HCT116 (cell line): ENCODE results near the gene SPIB. TPM values are rescaled to one million over a fixed set of nuclear protein-coding genes. Genes with fewer than 3 reads are reported as not detected.
A peak's percentile ranks its signal among the peaks of the same experiment; 100 is the strongest.

Source experiments
- ATAC-seq: fragments of 200-7000 bp; cut with Tn5 transposase; 2 replicates; pipeline ENCODE4 v1.9.1; 2020; ENCODE audit warnings: mild to moderate bottlenecking, moderate library complexity
- Bru-seq: library from RNA; stranded (reverse); fragments of 400-500 nt; gene quantifications from one replicate; lab custom pipeline; 2021; lab: Mats Ljungman, UMichigan
- BruChase-seq, 2 experiments: library from RNA; stranded (reverse); fragments of 400-500 nt; gene quantifications; one replicate each; lab custom pipeline; 2021; lab: Mats Ljungman, UMichigan
- BruUV-seq: library from RNA; stranded (reverse); fragments of 400-500 nt; replicated peaks from 2 replicates; lab custom pipeline; 2021; lab: Mats Ljungman, UMichigan
- CTCF ChIA-PET: fragments of 300-600 bp; sonication (Branson Sonifier 250); formaldehyde crosslinking; loops from one replicate; lab custom pipeline; 2021; ENCODE audit warnings: antibody characterized with exemption; lab: Charles Lee
- POLR2A ChIA-PET: fragments of 300-600, 350-600 bp; sonication (Branson Sonifier 250); formaldehyde crosslinking; loops from one replicate; lab custom pipeline; 2021; ENCODE audit warnings: antibody characterized with exemption; lab: Charles Lee
- RAD21 ChIA-PET, 2 experiments: fragments of 300-600 bp; sonication (Branson Sonifier 250); formaldehyde crosslinking; loops; one replicate each; lab custom pipeline; 2023; ENCODE audit warnings: low total read pairs in 2 of 2; ENCODE audit not compliant: uncharacterized antibody in 2 of 2, unreplicated experiment in 2 of 2, low non-redundant PET in 1 of 2; lab: Charles Lee
- DNase-seq: peaks from one replicate; pipeline ENCODE4 v3.0.0-alpha.2; 2010; ENCODE audit warnings: low read depth, low spot score
- H2AFZ ChIP-seq: fragments of 200-600 bp; shearing (Covaris generic), sonication (generic); 2 replicates; pipeline ENCODE4 v1.6.1; 2017; ENCODE audit warnings: low read depth, mixed run types, mixed read lengths, antibody characterized with exemption, low read length; ENCODE audit not compliant: poor library complexity, severe bottlenecking
- H3K27ac ChIP-seq: 2 replicates; pipeline ENCODE4 v1.5.1; 2012; ENCODE audit warnings: low read depth, low read length
- H3K27me3 ChIP-seq: fragments of 200-600 bp; sonication (generic); 2 replicates; pipeline ENCODE4 v1.6.1; 2016; ENCODE audit warnings: mixed run types, low read length, mixed read lengths; ENCODE audit not compliant: insufficient read depth
- H3K36me3 ChIP-seq, 2 experiments: fragments of 200-500 bp in 1 of 2; fragments of 200-600 bp in 1 of 2; sonication (Bioruptor generic) in 1 of 2; sonication (generic) in 1 of 2; 2 replicates each; pipeline versions ENCODE4 v1.5.1 to v1.6.1; 2014 to 2016; ENCODE audit warnings: low read length in 2 of 2, inconsistent platforms in 1 of 2, mixed read lengths in 1 of 2, mixed run types in 1 of 2; ENCODE audit not compliant: insufficient read depth in 2 of 2, control insufficient read depth in 1 of 2
- H3K4me1 ChIP-seq, 2 experiments: fragments of 200-600 bp in 1 of 2; sonication (generic) in 1 of 2; 2 replicates each; pipeline versions ENCODE4 v1.5.1 to v1.6.1; 2012 to 2017; ENCODE audit warnings: low read length in 2 of 2, inconsistent platforms in 1 of 2, mild to moderate bottlenecking in 1 of 2, mixed read lengths in 1 of 2, mixed run types in 1 of 2, moderate library complexity in 1 of 2; ENCODE audit not compliant: insufficient read depth in 2 of 2, control insufficient read depth in 1 of 2
- H3K4me2 ChIP-seq: fragments of 200-600 bp; sonication (generic); 2 replicates; pipeline ENCODE4 v1.6.1; 2017; ENCODE audit warnings: mixed run types, low read length, mixed read lengths
- H3K4me3 ChIP-seq, 2 experiments: fragments of 200-600 bp in 1 of 2; sonication (generic) in 1 of 2; replicated peaks in 1 of 2; 2 replicates each; pipeline ENCODE4 v1.5.1; 2011 to 2016; ENCODE audit warnings: low read length in 2 of 2, control low read depth in 1 of 2, low read depth in 1 of 2, mild to moderate bottlenecking in 1 of 2, mixed read lengths in 1 of 2, mixed run types in 1 of 2
- H3K79me2 ChIP-seq: fragments of 200-600 bp; sonication (generic); 2 replicates; pipeline ENCODE4 v1.6.1; 2017; ENCODE audit warnings: mild to moderate bottlenecking, mixed run types, low read length, moderate library complexity, mixed read lengths; ENCODE audit not compliant: insufficient read depth
- H3K9ac ChIP-seq: fragments of 200-600 bp; sonication (generic); 2 replicates; pipeline ENCODE4 v1.6.1; 2016; ENCODE audit warnings: low read length, mixed read lengths
- H3K9me2 ChIP-seq: fragments of 200-600 bp; sonication (generic), shearing (Covaris generic); 2 replicates; pipeline ENCODE4 v1.6.1; 2017; ENCODE audit warnings: mixed run types, mild to moderate bottlenecking, moderate library complexity; ENCODE audit not compliant: insufficient read depth
- H3K9me3 ChIP-seq, 2 experiments: fragments of 200-500 bp in 1 of 2; fragments of 200-600 bp in 1 of 2; sonication (Bioruptor generic) in 1 of 2; sonication (generic) in 1 of 2; 2 replicates each; pipeline ENCODE4 v1.6.1; 2014 to 2017; ENCODE audit warnings: low read length in 2 of 2, mixed read lengths in 2 of 2, inconsistent platforms in 1 of 2, low read depth in 1 of 2, mild to moderate bottlenecking in 1 of 2, mixed run types in 1 of 2, moderate library complexity in 1 of 2; ENCODE audit not compliant: control insufficient read depth in 1 of 2, insufficient read depth in 1 of 2
- H4K20me1 ChIP-seq: fragments of 200-600 bp; sonication (generic), shearing (Covaris generic); 2 replicates; pipeline ENCODE4 v1.6.1; 2017; ENCODE audit warnings: mixed run types, mild to moderate bottlenecking, moderate library complexity; ENCODE audit not compliant: insufficient read depth
- CBX3 ChIP-seq: IDR thresholded peaks from 2 replicates; pipeline ENCODE4 v1.6.1; 2012; ENCODE audit warnings: low read depth
- CEBPB ChIP-seq: IDR thresholded peaks from 2 replicates; pipeline ENCODE4 v1.6.1; 2012; ENCODE audit warnings: low read depth
- EGR1 ChIP-seq: IDR thresholded peaks from 2 replicates; pipeline ENCODE4 v1.6.1; 2012; ENCODE audit warnings: low read depth
- EZH2 ChIP-seq: fragments of 200-600 bp; sonication (generic); IDR thresholded peaks from 2 replicates; pipeline ENCODE4 v1.6.1; 2017; ENCODE audit warnings: antibody characterized with exemption, mixed run types
- JUND ChIP-seq: IDR thresholded peaks from 2 replicates; pipeline ENCODE4 v1.6.1; 2012
- POLR2A ChIP-seq: IDR thresholded peaks from 2 replicates; pipeline ENCODE4 v1.7.0; 2011; ENCODE audit warnings: borderline replicate concordance; ENCODE audit not compliant: insufficient read depth, insufficient read length; ENCODE audit errors: extremely low read depth
- POLR2AphosphoS5 ChIP-seq: IDR thresholded peaks from 2 replicates; pipeline ENCODE4 v1.6.1; 2011; ENCODE audit warnings: mild to moderate bottlenecking, low read depth, low read length, moderate library complexity
- SIN3A ChIP-seq: IDR thresholded peaks from 2 replicates; pipeline ENCODE4 v1.6.1; 2012; ENCODE audit warnings: low read depth
- TCF7L2 ChIP-seq: IDR thresholded peaks from 2 replicates; pipeline ENCODE4 v1.7.0; 2011; ENCODE audit warnings: borderline replicate concordance, inconsistent platforms; ENCODE audit not compliant: insufficient read depth, insufficient read length; ENCODE audit errors: extremely low read depth
- ZNF274 ChIP-seq: fragments of 200-500 bp; sonication (Bioruptor generic); IDR thresholded peaks from 2 replicates; pipeline ENCODE4 v1.6.1; 2014; ENCODE audit warnings: mild to moderate bottlenecking, low read depth, low read length, inconsistent platforms
- intact Hi-C: fragments of 100-400 bp; cut with micrococcal nuclease; formaldehyde crosslinking; loops from 2 replicates; pipeline ENCODE4 v1.10.0; 2022
- long read RNA-seq: library from polyadenylated mRNA; unstranded; transcript quantifications from one replicate; pipeline ENCODE4 v2.0.0, GENCODE V29; 2021; ENCODE audit not compliant: unreplicated experiment
- polyA plus RNA-seq: library from polyadenylated mRNA; unstranded; fragments of >200 nt; gene quantifications from 2 replicates; pipeline ENCODE4 v1.2.1, GENCODE V29; 2012; ENCODE audit warnings: missing spikeins
- total RNA-seq: library from RNA; stranded (reverse); gene quantifications from one replicate; pipeline ENCODE4 v1.2.1, GENCODE V29; 2021; ENCODE audit not compliant: unreplicated experiment
- TF ChIP-seq, protein P1 (sequence below): IDR thresholded peaks from 2 replicates; pipeline ENCODE4 v1.6.1; 2012
- TF ChIP-seq, protein P2 (sequence below): IDR thresholded peaks from 2 replicates; pipeline ENCODE4 v1.6.1; 2012; ENCODE audit warnings: low read depth
- TF ChIP-seq, protein P3 (sequence below), 3 experiments: fragments of 200-600 bp in 1 of 3; sonication (generic) in 1 of 3; IDR thresholded peaks in 2 of 3; conservative IDR thresholded peaks in 1 of 3; 2 replicates each; pipeline ENCODE4 v1.5.1; 2012 to 2017; ENCODE audit warnings: low read depth in 2 of 3, low read length in 2 of 3, antibody characterized with exemption in 1 of 3, borderline replicate concordance in 1 of 3, control low read depth in 1 of 3, mild to moderate bottlenecking in 1 of 3, mixed read lengths in 1 of 3, mixed run types in 1 of 3, moderate library complexity in 1 of 3; ENCODE audit not compliant: insufficient read depth in 1 of 3
- TF ChIP-seq, protein P4 (sequence below): IDR thresholded peaks from 2 replicates; pipeline ENCODE4 v1.6.1; 2012

The SPIB gene
- total RNA-seq (0.96 TPM), Bru-seq, nascent RNA (not detected), BruChase-seq, experiment 1, labeled RNA remaining after a 6-hour chase (percentile 28 among the genes with signal in this experiment), BruChase-seq, experiment 2, labeled RNA remaining after a 2-hour chase (percentile 22 among the genes with signal in this experiment)
- polyA plus RNA-seq: 0.04 and 0.48 TPM in 2 replicates
- long read RNA-seq: 0 reads

DNA sequence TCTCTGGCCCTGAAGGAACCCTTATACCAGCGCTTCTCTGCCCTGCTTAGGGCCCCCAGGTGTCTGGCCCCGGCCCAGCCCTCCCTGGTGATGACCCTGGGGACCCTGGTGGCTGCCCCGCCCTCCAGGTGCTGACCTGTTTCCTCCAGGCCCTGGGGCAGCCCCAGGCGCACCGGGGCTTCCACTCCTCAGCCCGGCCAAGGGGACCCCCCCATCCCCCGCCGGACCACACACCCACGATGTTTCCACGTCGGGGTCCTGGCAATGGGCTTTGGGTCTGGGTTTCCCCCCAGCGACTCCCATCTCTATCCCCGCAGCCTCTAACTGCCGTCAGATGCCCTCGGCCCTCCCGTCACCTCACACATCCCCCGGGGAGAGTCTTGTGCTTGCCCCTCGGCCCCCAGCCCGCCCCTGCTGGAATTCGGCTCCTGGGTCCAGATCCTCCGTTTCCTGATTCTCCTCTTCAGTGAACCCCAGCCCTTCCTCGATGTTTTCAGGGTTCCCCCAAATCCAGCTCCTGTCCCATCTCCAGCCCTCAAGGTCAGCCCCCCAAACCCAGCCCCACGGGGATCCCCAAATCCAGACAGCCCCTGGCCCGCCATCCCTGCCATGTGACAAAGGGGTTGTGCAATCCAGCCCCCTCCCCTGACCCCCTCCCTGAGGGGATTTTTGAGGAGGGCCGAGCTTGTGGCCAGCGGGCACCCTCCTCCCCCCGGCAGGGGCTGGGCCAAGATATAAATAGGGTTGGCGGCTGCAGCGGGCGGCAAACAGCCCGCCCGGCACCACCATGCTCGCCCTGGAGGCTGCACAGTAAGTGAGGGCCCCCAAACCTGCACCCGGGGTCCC, at the start of gene SPIB:
TSS of gene SPIB (plus strand) at position 763 of the 846 bp plus-strand sequence. CDS start at position 788, 25 bp downstream.
- Histone ChIP-seq H4K20me1 (no peaks in the 10 kb centered on the region), H3K4me2 (no peak within 1 kb of the TSS), H3K9me2 (no peaks in the 10 kb centered on the region), H3K27me3 (no peaks in the 10 kb centered on the region), H3K9me3 (no peaks in the 10 kb centered on the region), H3K36me3 (no peaks in the 10 kb centered on the region), H2AFZ (no peak within 1 kb of the TSS), H3K27ac (no peak within 1 kb of the TSS), H3K4me3 (no peak within 1 kb of the TSS), H3K4me1 (no peaks in the 10 kb centered on the region), H3K9ac (no peak within 1 kb of the TSS), H3K79me2 (no peaks in the 10 kb centered on the region)
- ChIA-PET CTCF (no interaction called here), RAD21 (no interaction called here), POLR2A (no interaction called here)
- no peak for TF ChIP-seq POLR2A
- TF ChIP-seq EZH2: no peak
- no peak for TF ChIP-seq SIN3A
- TF ChIP-seq, protein P1, sequence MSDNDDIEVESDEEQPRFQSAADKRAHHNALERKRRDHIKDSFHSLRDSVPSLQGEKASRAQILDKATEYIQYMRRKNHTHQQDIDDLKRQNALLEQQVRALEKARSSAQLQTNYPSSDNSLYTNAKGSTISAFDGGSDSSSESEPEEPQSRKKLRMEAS: no peak
- no peak for TF ChIP-seq TCF7L2
- TF ChIP-seq, protein P2, sequence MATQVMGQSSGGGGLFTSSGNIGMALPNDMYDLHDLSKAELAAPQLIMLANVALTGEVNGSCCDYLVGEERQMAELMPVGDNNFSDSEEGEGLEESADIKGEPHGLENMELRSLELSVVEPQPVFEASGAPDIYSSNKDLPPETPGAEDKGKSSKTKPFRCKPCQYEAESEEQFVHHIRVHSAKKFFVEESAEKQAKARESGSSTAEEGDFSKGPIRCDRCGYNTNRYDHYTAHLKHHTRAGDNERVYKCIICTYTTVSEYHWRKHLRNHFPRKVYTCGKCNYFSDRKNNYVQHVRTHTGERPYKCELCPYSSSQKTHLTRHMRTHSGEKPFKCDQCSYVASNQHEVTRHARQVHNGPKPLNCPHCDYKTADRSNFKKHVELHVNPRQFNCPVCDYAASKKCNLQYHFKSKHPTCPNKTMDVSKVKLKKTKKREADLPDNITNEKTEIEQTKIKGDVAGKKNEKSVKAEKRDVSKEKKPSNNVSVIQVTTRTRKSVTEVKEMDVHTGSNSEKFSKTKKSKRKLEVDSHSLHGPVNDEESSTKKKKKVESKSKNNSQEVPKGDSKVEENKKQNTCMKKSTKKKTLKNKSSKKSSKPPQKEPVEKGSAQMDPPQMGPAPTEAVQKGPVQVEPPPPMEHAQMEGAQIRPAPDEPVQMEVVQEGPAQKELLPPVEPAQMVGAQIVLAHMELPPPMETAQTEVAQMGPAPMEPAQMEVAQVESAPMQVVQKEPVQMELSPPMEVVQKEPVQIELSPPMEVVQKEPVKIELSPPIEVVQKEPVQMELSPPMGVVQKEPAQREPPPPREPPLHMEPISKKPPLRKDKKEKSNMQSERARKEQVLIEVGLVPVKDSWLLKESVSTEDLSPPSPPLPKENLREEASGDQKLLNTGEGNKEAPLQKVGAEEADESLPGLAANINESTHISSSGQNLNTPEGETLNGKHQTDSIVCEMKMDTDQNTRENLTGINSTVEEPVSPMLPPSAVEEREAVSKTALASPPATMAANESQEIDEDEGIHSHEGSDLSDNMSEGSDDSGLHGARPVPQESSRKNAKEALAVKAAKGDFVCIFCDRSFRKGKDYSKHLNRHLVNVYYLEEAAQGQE: no peak
- no peak for TF ChIP-seq ZNF274
- TF ChIP-seq JUND: no peak
- TF ChIP-seq, protein P3, sequence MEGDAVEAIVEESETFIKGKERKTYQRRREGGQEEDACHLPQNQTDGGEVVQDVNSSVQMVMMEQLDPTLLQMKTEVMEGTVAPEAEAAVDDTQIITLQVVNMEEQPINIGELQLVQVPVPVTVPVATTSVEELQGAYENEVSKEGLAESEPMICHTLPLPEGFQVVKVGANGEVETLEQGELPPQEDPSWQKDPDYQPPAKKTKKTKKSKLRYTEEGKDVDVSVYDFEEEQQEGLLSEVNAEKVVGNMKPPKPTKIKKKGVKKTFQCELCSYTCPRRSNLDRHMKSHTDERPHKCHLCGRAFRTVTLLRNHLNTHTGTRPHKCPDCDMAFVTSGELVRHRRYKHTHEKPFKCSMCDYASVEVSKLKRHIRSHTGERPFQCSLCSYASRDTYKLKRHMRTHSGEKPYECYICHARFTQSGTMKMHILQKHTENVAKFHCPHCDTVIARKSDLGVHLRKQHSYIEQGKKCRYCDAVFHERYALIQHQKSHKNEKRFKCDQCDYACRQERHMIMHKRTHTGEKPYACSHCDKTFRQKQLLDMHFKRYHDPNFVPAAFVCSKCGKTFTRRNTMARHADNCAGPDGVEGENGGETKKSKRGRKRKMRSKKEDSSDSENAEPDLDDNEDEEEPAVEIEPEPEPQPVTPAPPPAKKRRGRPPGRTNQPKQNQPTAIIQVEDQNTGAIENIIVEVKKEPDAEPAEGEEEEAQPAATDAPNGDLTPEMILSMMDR (IDR thresholded peaks at IDR 0.05 in 2 of 3, conservative IDR thresholded peaks at IDR 0.05 in 1 of 3; ENCODE audit: borderline replicate concordance in 1 of 3, insufficient read depth in 1 of 3, low read depth in 2 of 3, low read length in 2 of 3): no peak
- TF ChIP-seq, protein P4, sequence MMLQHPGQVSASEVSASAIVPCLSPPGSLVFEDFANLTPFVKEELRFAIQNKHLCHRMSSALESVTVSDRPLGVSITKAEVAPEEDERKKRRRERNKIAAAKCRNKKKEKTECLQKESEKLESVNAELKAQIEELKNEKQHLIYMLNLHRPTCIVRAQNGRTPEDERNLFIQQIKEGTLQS: no peak
- TF ChIP-seq EGR1: no peak
- no peak for TF ChIP-seq CEBPB
- TF ChIP-seq POLR2AphosphoS5: no peak
- no peak for TF ChIP-seq CBX3
- no peak for DNase-seq
- intact Hi-C loops: no loop called here
- ATAC-seq: no peak
- BruUV-seq: no TSS peak
